GM21381 (cell line): Measurements from ENCODE around the gene HHIP.
"Not testable (repeated sequence)": the region's sequence is repeated elsewhere in the genome, so short reads cannot be mapped to it uniquely, and the experiment has no call there.

Experiments
- ATAC-seq: cut with Tn5 transposase; IDR thresholded peaks from one replicate; pipeline ENCODE4 v1.9.1; 2021; ENCODE audit warnings: mild to moderate bottlenecking, moderate library complexity; ENCODE audit not compliant: unreplicated experiment

Gene HHIP

GRCh38 chr4:144739511-144740033 is 93.6 kb downstream of the HHIP start:
- no peak for ATAC-seq

DNA sequence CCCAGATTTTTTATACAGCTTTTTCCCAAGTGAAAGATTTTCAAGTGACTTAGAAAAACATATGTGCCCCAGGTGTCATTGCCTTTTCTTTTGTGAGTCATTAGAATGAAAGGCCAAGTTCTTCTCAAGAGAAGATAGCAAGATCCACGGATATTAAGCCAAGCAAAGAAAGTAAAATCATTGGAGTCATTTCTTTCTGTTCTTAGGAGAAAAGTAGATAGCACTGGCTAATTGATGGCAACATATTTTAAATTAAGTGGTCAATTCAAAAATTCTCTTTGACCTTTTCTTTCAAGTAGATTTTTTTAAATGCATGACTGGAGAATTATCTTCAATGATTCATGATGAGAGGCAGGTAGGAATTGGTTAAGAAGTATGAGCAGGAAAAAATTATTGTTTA is 94.4 kb downstream of the HHIP start:
- ATAC-seq, result no peak

DNA sequence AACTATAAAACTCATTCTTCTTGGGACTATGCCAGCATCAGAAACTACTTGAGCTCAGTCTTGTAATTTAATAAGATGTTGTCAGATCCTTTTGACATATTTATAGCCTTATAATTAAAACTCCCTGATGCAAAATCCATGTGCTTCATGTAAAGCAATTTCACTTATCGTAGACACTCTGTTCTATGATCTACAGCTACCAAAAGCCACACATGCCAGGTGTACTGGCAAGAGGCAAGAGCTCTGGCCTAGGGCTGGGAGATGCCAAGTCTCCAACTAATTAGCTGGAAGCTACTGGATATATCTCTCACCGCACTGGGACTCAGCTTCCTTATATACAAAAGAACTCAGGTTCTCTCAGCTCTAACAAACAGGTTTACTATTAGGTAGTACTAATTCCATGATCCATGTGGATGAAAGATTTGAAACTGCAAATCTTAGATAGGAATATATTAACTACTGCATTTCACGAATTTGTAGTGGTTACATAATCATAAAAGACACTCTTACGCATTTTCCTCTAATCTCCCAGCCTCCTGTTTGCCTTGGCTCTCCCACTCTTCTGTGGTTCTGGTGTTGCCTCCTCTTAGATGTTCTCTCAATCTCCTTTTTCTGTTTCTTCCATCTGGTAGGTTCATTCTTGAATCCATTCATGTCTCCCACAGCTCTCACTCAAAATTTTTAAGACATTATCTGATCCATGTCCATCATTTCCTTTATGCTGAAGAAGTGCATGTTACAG is 103.0 kb downstream of the HHIP start:
- ATAC-seq, result no peak

- ATAC-seq, result no peak
These were observed 104.4 kb downstream of the HHIP start for GRCh38 chr4:144750348-144750747.

- ATAC-seq, result no peak
These were observed 108.8 kb downstream of the HHIP start for GRCh38 chr4:144754562-144755410.

DNA sequence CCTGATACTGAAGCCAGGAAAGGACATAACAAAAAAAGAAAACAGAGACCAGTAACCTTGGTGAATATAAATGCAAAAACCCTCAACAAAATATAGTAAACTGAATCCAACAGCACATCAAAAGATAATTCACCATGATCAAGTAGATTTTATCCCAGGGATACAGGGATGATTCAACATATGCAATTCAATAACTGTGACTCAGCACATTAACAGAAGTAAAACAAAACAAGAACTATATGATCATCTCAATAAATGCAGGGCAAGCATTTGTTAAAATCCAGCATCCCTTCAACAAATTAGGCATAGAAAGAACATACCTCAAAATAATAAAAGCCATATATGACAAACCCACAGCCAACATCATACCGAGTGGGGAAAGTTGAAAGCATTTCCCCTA is 112.0 kb downstream of the HHIP start:
- ATAC-seq, result no peak

- ATAC-seq, result not testable (repeated sequence)
These were observed 122.9 kb downstream of the HHIP start for GRCh38 chr4:144768809-144769208.

GRCh38 chr4:144778364-144778763 is 132.4 kb downstream of the HHIP start:
- no peak for ATAC-seq

DNA sequence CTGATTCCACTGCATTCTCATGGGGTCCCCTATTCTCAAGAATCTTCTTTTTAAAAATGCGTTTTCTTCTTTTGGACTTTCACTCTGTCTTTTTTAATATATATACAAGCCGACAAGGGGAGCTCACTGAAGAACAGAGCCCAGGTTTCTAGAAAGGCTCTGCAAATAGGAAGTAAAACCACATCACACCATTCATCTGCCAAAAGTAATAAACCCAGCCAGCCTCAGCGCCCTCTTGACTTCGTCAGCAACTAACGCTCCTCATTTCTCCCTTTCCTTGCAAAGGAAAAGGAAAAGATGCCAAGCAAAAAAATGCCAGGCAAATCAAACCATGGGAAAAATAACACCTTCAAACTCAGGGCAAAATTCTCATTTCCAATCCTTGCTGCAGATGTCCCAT is 136.4 kb downstream of the HHIP start:
- no peak for ATAC-seq

GRCh38 chr4:144785961-144786360 is 140.0 kb downstream of the HHIP start:
- no peak for ATAC-seq

DNA sequence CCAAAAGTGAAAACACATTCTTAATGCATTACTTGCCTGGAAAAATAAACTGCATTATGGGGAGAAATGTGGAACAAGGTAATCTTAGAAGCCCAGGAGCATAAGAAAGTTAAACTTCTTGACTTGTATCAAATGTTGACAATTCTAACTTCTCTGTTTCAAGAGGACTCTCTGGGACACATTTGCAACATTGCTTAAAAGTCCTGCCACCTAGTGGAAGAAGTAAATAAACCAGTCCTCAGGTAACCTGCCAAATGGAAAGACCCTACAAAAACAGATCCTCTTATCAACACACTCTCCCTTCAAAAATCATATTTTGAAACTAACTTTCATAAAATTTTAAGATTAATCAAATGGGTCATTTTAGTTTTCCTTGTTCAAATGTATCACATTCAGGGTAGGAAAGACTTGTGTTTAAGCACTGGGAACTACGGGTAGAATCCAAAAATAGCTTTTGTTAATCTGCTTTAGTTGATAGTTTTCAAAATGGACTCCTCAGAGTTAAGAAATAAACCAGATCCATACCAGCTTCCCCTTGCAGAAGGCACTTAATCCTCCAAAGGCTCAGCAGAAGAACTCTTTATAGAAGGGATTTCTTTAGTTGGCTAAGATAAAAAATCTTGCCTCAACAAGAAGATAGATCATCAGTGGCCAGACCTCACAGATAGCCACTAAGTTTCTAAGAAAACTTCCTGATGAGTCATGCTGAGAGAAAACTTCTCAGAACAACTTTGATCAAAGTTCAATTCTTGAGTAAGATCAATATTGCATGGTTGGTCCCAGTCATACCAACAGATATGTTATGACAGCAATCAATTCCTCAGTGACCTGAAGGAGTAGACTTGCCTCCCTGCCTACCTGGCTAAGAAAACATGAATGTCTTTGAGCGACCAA is 141.7 kb downstream of the HHIP start:
- ATAC-seq, result peak; percentile 76

DNA sequence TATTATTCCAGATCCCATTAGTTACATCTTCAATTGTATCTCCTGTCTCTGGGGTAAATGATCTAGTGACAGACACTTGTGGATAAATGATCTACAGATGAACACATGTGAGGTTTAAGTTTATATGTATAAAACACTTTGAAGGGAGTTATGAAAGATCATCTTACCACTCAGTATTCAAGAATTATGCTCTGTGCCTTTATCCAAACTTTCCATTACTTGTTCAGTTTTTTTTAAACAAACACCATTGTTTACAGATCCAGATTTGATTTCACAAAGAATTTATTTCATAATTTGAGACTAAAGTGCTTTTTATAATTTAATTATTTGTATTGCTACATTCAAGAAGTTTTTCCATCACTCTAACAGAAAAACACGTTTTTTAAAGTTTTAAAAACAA is 142.5 kb downstream of the HHIP start:
- ATAC-seq, result no peak

DNA sequence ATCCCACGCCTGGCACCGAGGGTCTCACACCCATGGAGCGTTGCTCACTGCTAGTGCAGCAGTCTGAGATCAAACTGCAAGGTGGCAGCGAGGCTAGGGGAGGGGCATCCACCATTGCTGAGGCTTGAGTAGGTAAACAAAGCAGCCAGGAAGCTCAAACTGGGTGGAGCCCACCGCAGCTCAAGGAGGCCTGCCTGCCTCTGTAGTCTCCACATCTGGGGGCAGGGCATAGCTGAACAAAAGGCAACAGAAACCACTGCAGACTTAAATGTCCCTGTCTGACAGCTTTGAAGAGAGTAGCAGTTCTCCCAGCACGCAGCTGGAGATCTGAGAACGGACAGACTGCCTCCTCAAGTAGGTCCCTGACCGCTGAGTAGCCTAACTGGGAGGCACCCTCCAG is 146.0 kb downstream of the HHIP start:
- not testable (repeated sequence) for ATAC-seq
